ENCODE results near the gene VAMP8. TPM values are rescaled to one million over a fixed set of nuclear protein-coding genes. Genes with fewer than 3 reads are reported as not detected.

VAMP8 gene
- total and polyA plus RNA-seq, 2 of the 8 experiments (the other 6 are each of a cell fraction or from before 2014, with no cell fraction given): 34.4 to 69.7 TPM

DNA sequence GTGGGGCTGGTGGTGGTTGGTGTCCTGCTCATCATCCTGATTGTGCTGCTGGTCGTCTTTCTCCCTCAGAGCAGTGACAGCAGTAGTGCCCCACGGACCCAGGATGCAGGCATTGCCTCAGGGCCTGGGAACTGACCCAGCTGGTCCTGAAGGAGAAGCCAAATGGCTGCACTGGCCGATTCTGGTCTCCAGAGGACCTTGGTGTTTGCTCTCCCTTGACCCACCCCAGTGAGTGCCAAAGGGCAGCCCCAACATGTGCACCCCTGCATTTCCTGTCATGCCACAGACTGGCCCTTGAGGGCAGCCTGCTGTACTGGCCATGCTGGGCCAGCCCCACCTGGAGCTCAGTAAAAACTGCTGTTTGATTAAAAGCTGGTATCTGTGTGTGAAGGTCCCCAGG, 15.6 kb downstream of the VAMP8 start:
- CTCF ChIA-PET (ENCODE audit: partially characterized antibody): interaction anchor here (1.0 to 2.0 kb wide), 2 partner anchors 13 to 42 kb away, joined by 3 to 5 read pairs; no protein-coding TSS in a partner anchor
- no peak for DNase-seq (ENCODE audit: low read depth in 1 of 2, low spot score in 2 of 2)
- H2AFZ ChIP-seq (ENCODE audit: low read length): no peak overlapping the region
- H2BK12ac ChIP-seq (ENCODE audit: low read depth, low read length): no peak overlapping the region
- H3K27me3 ChIP-seq (replicated peaks in 1 of 4; ENCODE audit: control insufficient read depth in 3 of 4, extremely low read depth in 1 of 4, insufficient read depth in 3 of 4, low read length in 3 of 4): peaks cover 0 to 3% (median 0%) of the 10 kb centered on the region in 4 experiments; a peak in 2 of 7 replicates
- no peak for FAIRE-seq
- peaks cover 0 to 11% (median 3%) of the 10 kb centered on the region in 4 experiments; a peak in 4 of 7 replicates for H3K4me1 ChIP-seq (replicated peaks in 1 of 4; ENCODE audit: control insufficient read depth in 3 of 4, insufficient read depth in 4 of 4, low read length in 3 of 4)
- WGBS, 2 experiments (ENCODE audit: extremely low coverage in 1 of 2, insufficient coverage in 1 of 2, insufficient read length in 1 of 2, insufficient replicate concordance in 2 of 2, low coverage in 1 of 2, low lambda C conversion rate in 2 of 2, missing lambda C conversion rate in 1 of 2): 70% methylated on average over 3 of the region's 3 CpGs; no CpG with 5 or more reads in 1 of the 2 experiments
- peaks cover 4 to 11% (median 7%) of the 10 kb centered on the region in 4 experiments; a peak in 4 of 8 replicates for H3K36me3 ChIP-seq (ENCODE audit: control insufficient read depth in 2 of 4, insufficient read depth in 4 of 4, low read length in 3 of 4)
- no peak overlapping the region for H3K27ac ChIP-seq (ENCODE audit: low read depth, low read length)
- POLR2A ChIA-PET (ENCODE audit: partially characterized antibody): interaction anchor here (0.7 to 3.5 kb wide), 9 partner anchors 8 to 53 kb away, joined by 3 to 28 read pairs (median 4); partner anchors contain the start of genes TMEM150A, USP39, VAMP5 and VAMP8
- H3K14ac ChIP-seq (ENCODE audit: insufficient read length): no peak overlapping the region
- H2AK5ac ChIP-seq (ENCODE audit: low read depth, low read length): no peak overlapping the region
- H2BK15ac ChIP-seq (ENCODE audit: low read length): no peak overlapping the region
- H3K56ac ChIP-seq (replicated peaks; ENCODE audit: insufficient read length, low read depth, low read length): no peak overlapping the region
- no peak overlapping the region for H4K8ac ChIP-seq (ENCODE audit: extremely low read depth, insufficient read depth, low read length)
- H3K23me2 ChIP-seq (ENCODE audit: low read depth, low read length): peaks cover 13% of the 10 kb centered on the region
- no peak overlapping the region for H2BK5ac ChIP-seq (ENCODE audit: low read depth, low read length)
- H2BK20ac ChIP-seq (ENCODE audit: low read length): no peak overlapping the region
- no peak overlapping the region for H4K91ac ChIP-seq (replicated peaks; ENCODE audit: insufficient read length, low read length)
- H3K79me1 ChIP-seq (ENCODE audit: low read depth, low read length): 0 out of 2 replicates have a peak, but pooled peaks cover 2% of the 10 kb centered on the region
- no peak overlapping the region for H2BK120ac ChIP-seq (replicated peaks; ENCODE audit: low read depth, low read length)
- no peak overlapping the region for H3K18ac ChIP-seq (ENCODE audit: extremely low read depth, low read length)
- no peak overlapping the region for H3K4me3 ChIP-seq (ENCODE audit: extremely low read depth in 1 of 4, insufficient read depth in 2 of 4, low read depth in 3 of 4, low read length in 4 of 4)
- H3K23ac ChIP-seq (ENCODE audit: insufficient read length): no peak overlapping the region
- peaks cover 0 to 18% of the 10 kb centered on the region in 2 experiments; a peak in 3 of 4 replicates for H3K79me2 ChIP-seq (ENCODE audit: control insufficient read depth in 1 of 2, insufficient read depth in 2 of 2, low read length in 2 of 2)
- peaks cover 2% of the 10 kb centered on the region in 2 experiments for H4K20me1 ChIP-seq (replicated peaks in 1 of 2; ENCODE audit: control insufficient read depth in 1 of 2, insufficient read depth in 2 of 2, low read length in 2 of 2)
- H4K5ac ChIP-seq (ENCODE audit: insufficient read length, low read depth, low read length): no peak overlapping the region
- H3K9me3 ChIP-seq (ENCODE audit: insufficient read depth in 2 of 2, low read depth in 1 of 2, low read length in 1 of 2): no peaks in the 10 kb centered on the region
- H3K4me2 ChIP-seq (ENCODE audit: insufficient read depth in 1 of 2, low read depth in 2 of 2, low read length in 2 of 2): no peak overlapping the region
- no peak overlapping the region for H3K4ac ChIP-seq (replicated peaks; ENCODE audit: insufficient read length, low read depth, low read length)
- no peak overlapping the region; a peak in 1 of 7 replicates for H3K9ac ChIP-seq (replicated peaks in 1 of 4; ENCODE audit: extremely low read depth in 1 of 4, low read depth in 3 of 4, low read length in 3 of 4)
- TF ChIP-seq POU5F1 (IDR thresholded peaks at IDR 0.05; ENCODE audit: low read depth, low read length) (no peak), SUZ12 (IDR thresholded peaks at IDR 0.05; ENCODE audit: low read length) (no peak), JUND (IDR thresholded peaks at IDR 0.05; ENCODE audit: low read length) (no peak), KDM1A (IDR thresholded peaks at IDR 0.05; ENCODE audit: borderline replicate concordance, low read length) (no peak)

All from H1 (cell line).